Cerebellar nuclear complex (tissue), 1 donor: ENCODE results near the gene BCAS3.

Experiments
- DNase-seq, 2 experiments: peaks; one replicate each; lab custom pipeline; 2025; lab: John Stamatoyannopoulos, UW

Gene BCAS3

GRCh38 chr17:61383689-61384201 lies 706.1 kb downstream of the BCAS3 start:
- no peak for DNase-seq

GRCh38 chr17:61384354-61384691 lies 706.7 kb downstream of the BCAS3 start:
- DNase-seq: no peak

- DNase-seq: no peak
Measured at GRCh38 chr17:61384692-61385576, 707.3 kb downstream of the BCAS3 start.

GRCh38 chr17:61385577-61386236 lies 708.1 kb downstream of the BCAS3 start:
- no peak for DNase-seq

GRCh38 chr17:61386251-61386650 lies 708.6 kb downstream of the BCAS3 start:
- DNase-seq: no peak

GRCh38 chr17:61387011-61387410 lies 709.4 kb downstream of the BCAS3 start:
- DNase-seq: no peak

GRCh38 chr17:61387511-61388305 lies 710.1 kb downstream of the BCAS3 start:
- DNase-seq: no peak

- DNase-seq: no peak
Measured at GRCh38 chr17:61388561-61389356, 711.1 kb downstream of the BCAS3 start.

- DNase-seq: no peak
Measured at GRCh38 chr17:61389670-61390478, 712.2 kb downstream of the BCAS3 start.

GRCh38 chr17:61390479-61390791 lies 712.8 kb downstream of the BCAS3 start:
- DNase-seq: no peak

GRCh38 chr17:61391595-61392291 lies 714.1 kb downstream of the BCAS3 start:
- DNase-seq: no peak

- no peak for DNase-seq
Measured at GRCh38 chr17:61392679-61393078, 715.0 kb downstream of the BCAS3 start.

- DNase-seq: no peak
Measured at GRCh38 chr17:61393550-61393903, 715.9 kb downstream of the BCAS3 start.

- DNase-seq: no peak
Measured at GRCh38 chr17:61393904-61394629, 716.4 kb downstream of the BCAS3 start.

GRCh38 chr17:61394630-61395408 lies 717.2 kb downstream of the BCAS3 start:
- DNase-seq: no peak

GRCh38 chr17:61395409-61395982 lies 717.8 kb downstream of the BCAS3 start:
- DNase-seq: no peak

- no peak for DNase-seq
Measured at GRCh38 chr17:61395983-61396585, 718.4 kb downstream of the BCAS3 start.

- DNase-seq: no peak
Measured at GRCh38 chr17:61396586-61397085, 719.0 kb downstream of the BCAS3 start.
